ENCODE results near the gene ADIRF. TPM values are rescaled to one million over a fixed set of nuclear protein-coding genes. Genes with fewer than 3 reads are reported as not detected.
"Not testable (repeated sequence)": the region's sequence is repeated elsewhere in the genome, so short reads cannot be mapped to it uniquely, and the experiment has no call there.

The ADIRF gene
- 14.3 and 36.5 TPM in 2 replicates for total RNA-seq

DNA sequence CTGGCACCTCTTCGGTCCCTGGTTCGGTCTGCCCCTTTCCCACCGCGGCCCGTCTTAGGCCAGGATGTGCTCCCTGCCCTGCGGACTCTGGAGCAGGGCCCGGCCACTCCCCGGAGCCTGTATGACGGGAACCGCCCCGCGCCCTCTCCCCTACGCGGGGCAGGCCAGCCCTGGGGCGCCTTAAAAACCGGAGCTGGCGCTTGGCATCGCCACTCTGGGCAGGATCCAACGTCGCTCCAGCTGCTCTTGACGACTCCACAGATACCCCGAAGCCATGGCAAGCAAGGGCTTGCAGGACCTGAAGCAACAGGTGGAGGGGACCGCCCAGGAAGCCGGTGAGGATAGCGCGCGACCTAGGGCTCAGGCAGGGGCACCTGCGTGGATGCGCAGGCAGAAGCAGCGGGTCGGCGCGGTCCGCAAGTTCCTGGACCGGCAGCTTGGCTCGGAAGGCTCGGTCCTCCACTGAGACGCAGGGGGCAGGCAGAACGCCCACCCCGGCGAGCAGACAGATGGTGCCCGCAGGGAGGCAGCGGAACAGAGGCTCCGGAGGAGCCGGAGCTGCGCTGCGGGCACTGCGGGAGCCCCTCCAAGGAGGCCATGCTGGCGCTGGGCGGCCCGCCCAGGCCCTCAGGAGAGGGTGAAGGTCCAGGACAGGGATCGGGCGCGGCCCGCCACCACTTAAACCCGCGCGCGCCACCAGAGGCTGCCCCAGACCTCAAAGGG is at the start of gene ADIRF:
TSS of gene ADIRF (plus strand) at position 212 of the 723 bp plus-strand sequence. CDS start at position 275, 63 bp downstream.
- DNase-seq (ENCODE audit: low read depth, low spot score), result no peak

DNA sequence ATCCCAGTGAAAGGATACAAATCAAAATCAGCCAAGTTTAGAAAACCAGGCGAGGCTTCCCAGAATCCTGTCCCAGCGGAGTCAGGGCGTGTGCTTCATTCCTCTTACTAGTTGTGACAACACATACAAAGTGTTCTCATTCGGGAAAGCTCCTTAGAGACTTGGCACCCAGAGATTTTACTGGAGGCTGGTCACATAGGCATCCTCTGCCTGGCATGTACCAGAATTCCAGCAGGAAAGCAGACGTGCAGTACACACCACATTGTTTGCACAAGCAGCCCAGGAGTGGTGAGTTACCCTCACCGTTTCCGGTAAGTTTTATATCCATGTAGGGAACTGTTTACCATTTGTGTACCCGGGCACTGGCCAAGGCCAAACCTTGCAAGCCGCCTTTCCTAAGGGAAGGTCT is 45.7 kb upstream of the ADIRF start:
- no peak for DNase-seq (ENCODE audit: low read depth, low spot score)

GRCh38 chr10:86929468-86930380 is 38.6 kb upstream of the ADIRF start:
- DNase-seq (ENCODE audit: low read depth, low spot score), result no peak

DNA sequence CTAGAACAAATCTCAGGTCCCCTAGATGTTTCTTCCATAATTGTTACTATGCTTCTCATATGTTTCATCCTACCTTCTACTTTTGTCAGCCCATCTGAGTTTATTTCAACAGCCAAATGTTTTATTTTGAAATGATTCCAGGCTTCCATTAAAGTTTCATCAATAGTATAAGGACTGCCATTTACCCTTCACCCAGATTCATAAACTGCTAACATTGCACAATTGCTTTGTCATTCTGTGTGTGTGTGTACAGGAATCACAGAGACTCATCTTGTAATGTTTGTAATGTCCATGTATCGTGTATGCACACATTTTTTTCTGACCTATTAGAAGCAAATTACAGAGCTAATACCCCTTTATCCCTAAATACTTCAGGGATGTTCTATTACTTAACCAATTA is 36.4 kb upstream of the ADIRF start:
- DNase-seq (ENCODE audit: low read depth, low spot score), result no peak

- DNase-seq (ENCODE audit: low read depth, low spot score), result no peak
Observed at GRCh38 chr10:86932674-86933073, 35.6 kb upstream of the ADIRF start.

DNA sequence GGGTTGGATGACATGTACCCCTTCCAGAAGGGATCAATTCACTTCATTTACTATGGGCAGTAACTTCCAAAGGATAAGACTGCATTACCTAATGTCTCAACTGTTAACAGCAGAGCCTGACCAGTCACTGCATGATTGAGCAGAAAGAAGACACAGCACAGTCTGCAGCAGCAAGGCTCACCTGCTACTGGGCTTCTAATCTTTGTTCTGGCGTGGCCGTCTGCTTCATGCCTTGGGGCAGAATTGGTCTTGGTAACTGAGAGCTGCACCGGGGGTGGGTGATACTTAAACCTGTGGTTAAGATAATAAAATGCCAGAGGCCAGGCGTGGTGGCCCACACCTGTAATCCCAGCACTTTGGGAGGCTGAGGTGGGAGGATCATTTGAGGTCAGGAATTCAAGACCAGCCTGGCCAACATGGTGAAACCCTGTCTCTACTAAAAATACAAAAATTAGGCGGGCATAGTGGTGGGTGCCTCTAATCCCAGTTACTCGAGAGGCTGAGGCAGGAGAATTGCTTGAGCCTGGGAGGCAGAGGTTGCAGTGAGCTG is 34.0 kb upstream of the ADIRF start:
- DNase-seq (ENCODE audit: low read depth, low spot score), result not testable (repeated sequence)

GRCh38 chr10:86936661-86937501 is 31.4 kb upstream of the ADIRF start:
- DNase-seq (ENCODE audit: low read depth, low spot score), result no peak

- DNase-seq (ENCODE audit: low read depth, low spot score), result no peak
Observed at GRCh38 chr10:86937502-86938154, 30.7 kb upstream of the ADIRF start.

- DNase-seq (ENCODE audit: low read depth, low spot score), result no peak
Observed at GRCh38 chr10:86938260-86938659, 30.0 kb upstream of the ADIRF start.

- DNase-seq (ENCODE audit: low read depth, low spot score), result not testable (repeated sequence)
Observed at GRCh38 chr10:86940076-86940475, 28.2 kb upstream of the ADIRF start.

DNA sequence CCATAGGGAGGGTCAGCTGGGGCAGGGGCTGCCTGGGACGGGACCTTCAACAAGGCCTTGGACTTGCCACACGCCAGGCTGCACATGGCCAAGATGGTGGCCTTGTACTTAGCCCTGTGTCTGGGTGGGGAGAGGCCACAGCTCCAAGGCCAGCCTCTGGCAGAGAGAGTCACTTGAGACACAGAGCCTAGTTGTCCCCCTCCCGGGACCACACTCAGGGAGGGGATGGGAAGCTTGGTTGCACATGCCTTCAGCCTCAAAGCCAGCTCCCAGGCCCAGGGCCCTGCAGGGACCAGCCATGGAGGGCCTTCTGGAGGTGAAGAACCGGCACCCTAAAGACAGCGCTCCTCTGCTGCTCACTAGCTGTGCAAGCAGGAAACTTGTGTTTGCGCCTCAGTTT is 27.6 kb upstream of the ADIRF start:
- no peak for DNase-seq (ENCODE audit: low read depth, low spot score)

DNA sequence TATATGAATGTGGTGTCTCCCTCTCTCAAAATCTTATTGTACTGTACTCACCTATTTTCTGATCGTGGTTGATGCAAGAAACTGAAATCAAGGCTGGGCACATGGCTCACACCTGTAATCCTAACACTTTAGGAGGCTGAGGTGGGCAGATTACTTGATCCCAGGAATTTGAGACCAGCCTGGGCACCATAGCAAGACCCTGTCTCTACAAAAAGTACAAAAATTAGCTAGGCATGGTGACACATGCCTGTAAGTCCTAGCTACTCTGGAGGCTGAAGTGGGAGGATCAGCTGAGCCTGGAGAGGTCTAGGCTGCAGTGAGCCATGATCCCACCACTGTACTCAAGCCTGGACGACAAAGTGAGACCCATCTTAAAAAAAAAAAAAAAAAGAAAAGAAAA is 26.9 kb upstream of the ADIRF start:
- DNase-seq (ENCODE audit: low read depth, low spot score), result no peak

DNA sequence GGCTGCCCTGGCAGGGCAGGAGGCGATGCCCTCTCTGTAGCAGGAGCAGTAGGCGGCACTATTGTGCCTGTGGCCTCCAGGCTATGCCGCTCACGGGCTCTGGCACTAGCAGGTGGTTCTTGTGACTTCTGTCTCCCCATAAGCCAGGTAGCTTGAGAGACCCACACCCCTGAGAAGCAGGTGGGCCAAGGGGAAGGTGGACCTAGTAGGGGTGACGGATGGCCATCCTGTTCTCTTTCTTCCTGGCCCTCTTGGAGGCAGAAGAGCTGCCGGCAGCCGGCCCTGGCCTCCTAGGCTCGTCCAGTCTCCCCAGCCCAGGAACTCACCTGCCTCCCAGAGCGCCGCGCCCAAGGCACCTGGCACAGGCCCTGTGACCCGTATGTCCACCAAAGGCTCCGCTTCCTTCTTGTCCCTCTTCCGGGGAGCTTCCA is 26.3 kb upstream of the ADIRF start:
- no peak for DNase-seq (ENCODE audit: low read depth, low spot score)

DNA sequence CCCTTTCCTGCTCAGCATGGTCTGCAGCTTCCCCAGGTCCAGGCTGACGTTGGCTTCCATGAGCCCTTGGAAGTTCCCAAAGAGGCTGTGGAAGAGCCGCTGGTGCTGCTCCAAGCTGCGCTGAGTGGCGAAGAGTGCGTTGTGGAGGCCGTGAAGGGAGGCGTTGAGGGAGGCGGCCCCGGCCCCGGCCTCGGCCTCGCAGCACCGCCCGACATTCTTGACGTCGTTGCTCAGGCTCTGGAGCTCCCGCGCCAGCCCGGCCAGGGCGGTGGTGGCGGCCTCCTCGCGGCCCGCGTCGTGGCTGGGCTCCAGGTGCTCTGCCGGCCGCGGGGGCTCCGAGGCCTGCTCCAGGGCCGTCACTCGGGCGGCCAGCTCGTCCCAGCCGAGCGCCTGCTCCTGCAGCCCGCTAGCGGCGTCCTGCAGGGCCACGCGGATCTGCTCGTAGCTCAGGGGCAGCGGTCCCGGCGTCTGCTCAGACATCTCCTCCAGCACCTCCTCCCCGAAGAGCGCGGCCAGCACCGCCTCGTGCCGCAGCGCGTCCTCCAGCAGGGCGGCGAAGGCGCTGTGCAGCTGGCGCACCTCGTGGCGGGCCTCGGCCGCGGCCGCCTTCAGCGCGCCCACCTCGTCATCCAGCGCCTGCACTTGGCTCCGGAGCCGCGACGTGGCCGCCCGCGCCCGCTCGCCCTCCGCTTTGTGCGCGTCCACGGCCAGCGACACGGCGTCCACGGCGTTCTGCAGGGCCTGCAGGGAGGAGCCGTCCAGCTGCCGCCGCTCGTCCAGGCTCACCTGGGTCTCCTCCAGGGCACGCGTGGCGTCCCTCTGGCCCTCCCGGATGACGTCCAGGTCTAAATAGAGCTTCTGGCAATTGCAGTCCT is 25.6 kb upstream of the ADIRF start:
- DNase-seq (ENCODE audit: low read depth, low spot score), result no peak

- no peak for DNase-seq (ENCODE audit: low read depth, low spot score)
Observed at GRCh38 chr10:86943316-86944030, 24.8 kb upstream of the ADIRF start.

- DNase-seq (ENCODE audit: low read depth, low spot score), result no peak
Observed at GRCh38 chr10:86944031-86944419, 24.3 kb upstream of the ADIRF start.

- DNase-seq (ENCODE audit: low read depth, low spot score), result no peak
Observed at GRCh38 chr10:86944471-86944870, 23.8 kb upstream of the ADIRF start.

- no peak for DNase-seq (ENCODE audit: low read depth, low spot score)
Observed at GRCh38 chr10:86944907-86945306, 23.4 kb upstream of the ADIRF start.

Data from pulmonary artery endothelial cell (primary cell).